GM23338 (cell line): Measurements from ENCODE around the gene HHATL.

Source experiments
- CREB1 ChIP-seq: fragments of 250-450 bp; sonication (Bioruptor Pico); IDR thresholded peaks from 2 replicates; pipeline ENCODE4 v1.5.0; 2020; ENCODE audit warnings: low read depth, mild to moderate bottlenecking, moderate library complexity
- ETS1 ChIP-seq: IDR thresholded peaks from 2 replicates; pipeline ENCODE4 v1.6.1; 2016; ENCODE audit warnings: antibody characterized with exemption
- EZH2 ChIP-seq: fragments of 200-600 bp; sonication (generic); IDR thresholded peaks from one replicate; pipeline ENCODE4 v1.8.0; 2017; ENCODE audit warnings: antibody characterized with exemption, mild to moderate bottlenecking, low read depth; ENCODE audit not compliant: unreplicated experiment
- EZH2phosphoT487 ChIP-seq: fragments of 200-600 bp; sonication (generic); IDR thresholded peaks from one replicate; pipeline ENCODE4 v1.8.1; 2018; ENCODE audit warnings: antibody characterized with exemption; ENCODE audit not compliant: unreplicated experiment
- JUNB ChIP-seq: IDR thresholded peaks from one replicate; pipeline ENCODE4 v1.6.1; 2016; ENCODE audit warnings: antibody characterized with exemption; ENCODE audit not compliant: unreplicated experiment
- NANOG ChIP-seq: IDR thresholded peaks from 2 replicates; pipeline ENCODE4 v1.6.1; 2016; ENCODE audit warnings: antibody characterized with exemption, borderline replicate concordance
- POLR2AphosphoS5 ChIP-seq: IDR thresholded peaks from 2 replicates; pipeline ENCODE4 v1.6.1; 2016; ENCODE audit warnings: antibody characterized with exemption, low read depth
- STAT1 ChIP-seq: IDR thresholded peaks from one replicate; pipeline ENCODE4 v1.6.1; 2016; ENCODE audit warnings: antibody characterized with exemption; ENCODE audit not compliant: unreplicated experiment
- ZNF114 ChIP-seq: fragments of 250-450 bp; sonication (Bioruptor Pico); IDR thresholded peaks from 2 replicates; pipeline ENCODE4 v1.5.0; 2020; ENCODE audit warnings: mild to moderate bottlenecking, moderate library complexity
- ZNF331 ChIP-seq: fragments of 250-450 bp; sonication (Bioruptor Pico); IDR thresholded peaks from 2 replicates; pipeline ENCODE4 v1.5.0; 2020; ENCODE audit warnings: low read depth, mild to moderate bottlenecking, moderate library complexity
- TF ChIP-seq, protein P1 (sequence below), 2 experiments: fragments of 200-600 bp in 1 of 2; sonication (generic) in 1 of 2; conservative IDR thresholded peaks; 2 replicates each; pipeline versions ENCODE4 v1.5.1 to v1.6.1; 2016 to 2017; ENCODE audit warnings: antibody characterized with exemption in 2 of 2, low read depth in 2 of 2, mild to moderate bottlenecking in 2 of 2, moderate library complexity in 1 of 2
- TF ChIP-seq, protein P2 (sequence below): IDR thresholded peaks from one replicate; pipeline ENCODE4 v1.6.1; 2018; ENCODE audit warnings: antibody characterized with exemption; ENCODE audit not compliant: unreplicated experiment
- TF ChIP-seq, protein P3 (sequence below): fragments of 250-450 bp; sonication (Bioruptor Pico); IDR thresholded peaks from 2 replicates; pipeline ENCODE4 v1.5.0; 2020; ENCODE audit warnings: mild to moderate bottlenecking, moderate library complexity

DNA sequence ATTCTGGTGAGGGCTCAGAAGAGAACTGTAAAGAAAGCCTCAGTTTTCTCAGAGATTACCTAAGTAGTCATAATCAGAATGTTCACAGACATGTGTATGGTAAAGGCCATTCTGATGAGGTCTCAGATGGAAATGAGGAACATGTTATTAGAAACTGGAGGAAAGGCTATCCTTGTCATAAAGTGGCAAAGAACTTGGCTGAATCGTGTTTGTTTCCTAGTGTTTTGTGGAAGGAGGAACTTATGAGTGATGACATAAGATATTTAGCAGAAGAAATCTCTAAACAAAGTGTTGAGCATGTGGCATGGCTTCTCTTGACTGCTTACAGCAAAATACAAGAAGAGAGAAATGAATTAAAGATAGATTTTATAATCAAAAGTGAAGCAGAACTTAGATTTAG lies 30.1 kb downstream of the HHATL start:
- no peak for TF ChIP-seq POLR2AphosphoS5
- TF ChIP-seq, protein P1, sequence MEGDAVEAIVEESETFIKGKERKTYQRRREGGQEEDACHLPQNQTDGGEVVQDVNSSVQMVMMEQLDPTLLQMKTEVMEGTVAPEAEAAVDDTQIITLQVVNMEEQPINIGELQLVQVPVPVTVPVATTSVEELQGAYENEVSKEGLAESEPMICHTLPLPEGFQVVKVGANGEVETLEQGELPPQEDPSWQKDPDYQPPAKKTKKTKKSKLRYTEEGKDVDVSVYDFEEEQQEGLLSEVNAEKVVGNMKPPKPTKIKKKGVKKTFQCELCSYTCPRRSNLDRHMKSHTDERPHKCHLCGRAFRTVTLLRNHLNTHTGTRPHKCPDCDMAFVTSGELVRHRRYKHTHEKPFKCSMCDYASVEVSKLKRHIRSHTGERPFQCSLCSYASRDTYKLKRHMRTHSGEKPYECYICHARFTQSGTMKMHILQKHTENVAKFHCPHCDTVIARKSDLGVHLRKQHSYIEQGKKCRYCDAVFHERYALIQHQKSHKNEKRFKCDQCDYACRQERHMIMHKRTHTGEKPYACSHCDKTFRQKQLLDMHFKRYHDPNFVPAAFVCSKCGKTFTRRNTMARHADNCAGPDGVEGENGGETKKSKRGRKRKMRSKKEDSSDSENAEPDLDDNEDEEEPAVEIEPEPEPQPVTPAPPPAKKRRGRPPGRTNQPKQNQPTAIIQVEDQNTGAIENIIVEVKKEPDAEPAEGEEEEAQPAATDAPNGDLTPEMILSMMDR (conservative IDR thresholded peaks at IDR 0.05; ENCODE audit: low read depth in 2 of 2): no peak
- TF ChIP-seq EZH2: no peak
- no peak for TF ChIP-seq JUNB
- TF ChIP-seq, protein P2, sequence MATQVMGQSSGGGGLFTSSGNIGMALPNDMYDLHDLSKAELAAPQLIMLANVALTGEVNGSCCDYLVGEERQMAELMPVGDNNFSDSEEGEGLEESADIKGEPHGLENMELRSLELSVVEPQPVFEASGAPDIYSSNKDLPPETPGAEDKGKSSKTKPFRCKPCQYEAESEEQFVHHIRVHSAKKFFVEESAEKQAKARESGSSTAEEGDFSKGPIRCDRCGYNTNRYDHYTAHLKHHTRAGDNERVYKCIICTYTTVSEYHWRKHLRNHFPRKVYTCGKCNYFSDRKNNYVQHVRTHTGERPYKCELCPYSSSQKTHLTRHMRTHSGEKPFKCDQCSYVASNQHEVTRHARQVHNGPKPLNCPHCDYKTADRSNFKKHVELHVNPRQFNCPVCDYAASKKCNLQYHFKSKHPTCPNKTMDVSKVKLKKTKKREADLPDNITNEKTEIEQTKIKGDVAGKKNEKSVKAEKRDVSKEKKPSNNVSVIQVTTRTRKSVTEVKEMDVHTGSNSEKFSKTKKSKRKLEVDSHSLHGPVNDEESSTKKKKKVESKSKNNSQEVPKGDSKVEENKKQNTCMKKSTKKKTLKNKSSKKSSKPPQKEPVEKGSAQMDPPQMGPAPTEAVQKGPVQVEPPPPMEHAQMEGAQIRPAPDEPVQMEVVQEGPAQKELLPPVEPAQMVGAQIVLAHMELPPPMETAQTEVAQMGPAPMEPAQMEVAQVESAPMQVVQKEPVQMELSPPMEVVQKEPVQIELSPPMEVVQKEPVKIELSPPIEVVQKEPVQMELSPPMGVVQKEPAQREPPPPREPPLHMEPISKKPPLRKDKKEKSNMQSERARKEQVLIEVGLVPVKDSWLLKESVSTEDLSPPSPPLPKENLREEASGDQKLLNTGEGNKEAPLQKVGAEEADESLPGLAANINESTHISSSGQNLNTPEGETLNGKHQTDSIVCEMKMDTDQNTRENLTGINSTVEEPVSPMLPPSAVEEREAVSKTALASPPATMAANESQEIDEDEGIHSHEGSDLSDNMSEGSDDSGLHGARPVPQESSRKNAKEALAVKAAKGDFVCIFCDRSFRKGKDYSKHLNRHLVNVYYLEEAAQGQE: no peak
- no peak for TF ChIP-seq EZH2phosphoT487
- TF ChIP-seq NANOG: no peak
- TF ChIP-seq, protein P3, sequence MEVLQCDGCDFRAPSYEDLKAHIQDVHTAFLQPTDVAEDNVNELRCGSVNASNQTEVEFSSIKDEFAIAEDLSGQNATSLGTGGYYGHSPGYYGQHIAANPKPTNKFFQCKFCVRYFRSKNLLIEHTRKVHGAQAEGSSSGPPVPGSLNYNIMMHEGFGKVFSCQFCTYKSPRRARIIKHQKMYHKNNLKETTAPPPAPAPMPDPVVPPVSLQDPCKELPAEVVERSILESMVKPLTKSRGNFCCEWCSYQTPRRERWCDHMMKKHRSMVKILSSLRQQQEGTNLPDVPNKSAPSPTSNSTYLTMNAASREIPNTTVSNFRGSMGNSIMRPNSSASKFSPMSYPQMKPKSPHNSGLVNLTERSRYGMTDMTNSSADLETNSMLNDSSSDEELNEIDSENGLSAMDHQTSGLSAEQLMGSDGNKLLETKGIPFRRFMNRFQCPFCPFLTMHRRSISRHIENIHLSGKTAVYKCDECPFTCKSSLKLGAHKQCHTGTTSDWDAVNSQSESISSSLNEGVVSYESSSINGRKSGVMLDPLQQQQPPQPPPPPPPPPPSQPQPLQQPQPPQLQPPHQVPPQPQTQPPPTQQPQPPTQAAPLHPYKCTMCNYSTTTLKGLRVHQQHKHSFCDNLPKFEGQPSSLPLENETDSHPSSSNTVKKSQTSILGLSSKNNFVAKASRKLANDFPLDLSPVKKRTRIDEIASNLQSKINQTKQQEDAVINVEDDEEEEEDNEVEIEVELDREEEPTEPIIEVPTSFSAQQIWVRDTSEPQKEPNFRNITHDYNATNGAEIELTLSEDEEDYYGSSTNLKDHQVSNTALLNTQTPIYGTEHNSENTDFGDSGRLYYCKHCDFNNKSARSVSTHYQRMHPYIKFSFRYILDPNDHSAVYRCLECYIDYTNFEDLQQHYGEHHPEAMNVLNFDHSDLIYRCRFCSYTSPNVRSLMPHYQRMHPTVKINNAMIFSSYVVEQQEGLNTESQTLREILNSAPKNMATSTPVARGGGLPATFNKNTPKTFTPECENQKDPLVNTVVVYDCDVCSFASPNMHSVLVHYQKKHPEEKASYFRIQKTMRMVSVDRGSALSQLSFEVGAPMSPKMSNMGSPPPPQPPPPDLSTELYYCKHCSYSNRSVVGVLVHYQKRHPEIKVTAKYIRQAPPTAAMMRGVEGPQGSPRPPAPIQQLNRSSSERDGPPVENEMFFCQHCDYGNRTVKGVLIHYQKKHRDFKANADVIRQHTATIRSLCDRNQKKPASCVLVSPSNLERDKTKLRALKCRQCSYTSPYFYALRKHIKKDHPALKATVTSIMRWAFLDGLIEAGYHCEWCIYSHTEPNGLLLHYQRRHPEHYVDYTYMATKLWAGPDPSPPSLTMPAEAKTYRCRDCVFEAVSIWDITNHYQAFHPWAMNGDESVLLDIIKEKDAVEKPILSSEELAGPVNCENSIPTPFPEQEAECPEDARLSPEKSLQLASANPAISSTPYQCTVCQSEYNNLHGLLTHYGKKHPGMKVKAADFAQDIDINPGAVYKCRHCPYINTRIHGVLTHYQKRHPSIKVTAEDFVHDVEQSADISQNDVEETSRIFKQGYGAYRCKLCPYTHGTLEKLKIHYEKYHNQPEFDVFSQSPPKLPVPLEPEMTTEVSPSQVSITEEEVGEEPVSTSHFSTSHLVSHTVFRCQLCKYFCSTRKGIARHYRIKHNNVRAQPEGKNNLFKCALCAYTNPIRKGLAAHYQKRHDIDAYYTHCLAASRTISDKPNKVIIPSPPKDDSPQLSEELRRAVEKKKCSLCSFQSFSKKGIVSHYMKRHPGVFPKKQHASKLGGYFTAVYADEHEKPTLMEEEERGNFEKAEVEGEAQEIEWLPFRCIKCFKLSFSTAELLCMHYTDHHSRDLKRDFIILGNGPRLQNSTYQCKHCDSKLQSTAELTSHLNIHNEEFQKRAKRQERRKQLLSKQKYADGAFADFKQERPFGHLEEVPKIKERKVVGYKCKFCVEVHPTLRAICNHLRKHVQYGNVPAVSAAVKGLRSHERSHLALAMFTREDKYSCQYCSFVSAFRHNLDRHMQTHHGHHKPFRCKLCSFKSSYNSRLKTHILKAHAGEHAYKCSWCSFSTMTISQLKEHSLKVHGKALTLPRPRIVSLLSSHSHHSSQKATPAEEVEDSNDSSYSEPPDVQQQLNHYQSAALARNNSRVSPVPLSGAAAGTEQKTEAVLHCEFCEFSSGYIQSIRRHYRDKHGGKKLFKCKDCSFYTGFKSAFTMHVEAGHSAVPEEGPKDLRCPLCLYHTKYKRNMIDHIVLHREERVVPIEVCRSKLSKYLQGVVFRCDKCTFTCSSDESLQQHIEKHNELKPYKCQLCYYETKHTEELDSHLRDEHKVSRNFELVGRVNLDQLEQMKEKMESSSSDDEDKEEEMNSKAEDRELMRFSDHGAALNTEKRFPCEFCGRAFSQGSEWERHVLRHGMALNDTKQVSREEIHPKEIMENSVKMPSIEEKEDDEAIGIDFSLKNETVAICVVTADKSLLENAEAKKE (CRISPR knock-in tag): no peak
- TF ChIP-seq ETS1: no peak
- TF ChIP-seq CREB1: no peak
- no peak for TF ChIP-seq ZNF331 (CRISPR knock-in tag)
- TF ChIP-seq STAT1: no peak
- TF ChIP-seq ZNF114 (CRISPR knock-in tag): no peak
